GM11168 (cell line): ENCODE data around the gene CCDC183.
"Not testable (repeated sequence)": the region's sequence is repeated elsewhere in the genome, so short reads cannot be mapped to it uniquely, and the experiment has no call there.

Experiments used
- in situ Hi-C: fragments of 300-500 bp; cut with MboI; formaldehyde crosslinking; loops from one replicate; pipeline ENCODE4 v1.12.0; 2022; ENCODE audit warnings: low sequenced_read_pairs; ENCODE audit not compliant: unreplicated experiment

The CCDC183 gene

DNA sequence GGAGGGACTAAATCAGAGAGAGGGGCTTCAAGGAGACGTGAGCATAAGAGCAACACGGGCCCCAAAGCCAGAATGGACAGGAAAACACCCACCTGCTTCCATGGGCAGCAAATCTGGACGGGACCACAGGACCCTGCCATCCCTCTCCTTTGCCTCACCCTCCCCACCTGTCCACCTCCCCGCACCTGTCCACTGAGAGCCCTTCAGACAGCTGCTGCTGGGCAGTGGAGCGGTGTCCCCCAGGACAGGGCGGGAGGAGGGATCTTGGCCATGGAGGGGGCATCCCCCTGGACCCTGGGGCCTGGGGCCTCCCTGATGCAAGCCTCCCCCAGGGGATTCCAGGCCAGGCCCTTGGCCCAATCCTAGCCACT is 2.6 kb downstream of the CCDC183 start:
- in situ Hi-C loops, result no loop called here

DNA sequence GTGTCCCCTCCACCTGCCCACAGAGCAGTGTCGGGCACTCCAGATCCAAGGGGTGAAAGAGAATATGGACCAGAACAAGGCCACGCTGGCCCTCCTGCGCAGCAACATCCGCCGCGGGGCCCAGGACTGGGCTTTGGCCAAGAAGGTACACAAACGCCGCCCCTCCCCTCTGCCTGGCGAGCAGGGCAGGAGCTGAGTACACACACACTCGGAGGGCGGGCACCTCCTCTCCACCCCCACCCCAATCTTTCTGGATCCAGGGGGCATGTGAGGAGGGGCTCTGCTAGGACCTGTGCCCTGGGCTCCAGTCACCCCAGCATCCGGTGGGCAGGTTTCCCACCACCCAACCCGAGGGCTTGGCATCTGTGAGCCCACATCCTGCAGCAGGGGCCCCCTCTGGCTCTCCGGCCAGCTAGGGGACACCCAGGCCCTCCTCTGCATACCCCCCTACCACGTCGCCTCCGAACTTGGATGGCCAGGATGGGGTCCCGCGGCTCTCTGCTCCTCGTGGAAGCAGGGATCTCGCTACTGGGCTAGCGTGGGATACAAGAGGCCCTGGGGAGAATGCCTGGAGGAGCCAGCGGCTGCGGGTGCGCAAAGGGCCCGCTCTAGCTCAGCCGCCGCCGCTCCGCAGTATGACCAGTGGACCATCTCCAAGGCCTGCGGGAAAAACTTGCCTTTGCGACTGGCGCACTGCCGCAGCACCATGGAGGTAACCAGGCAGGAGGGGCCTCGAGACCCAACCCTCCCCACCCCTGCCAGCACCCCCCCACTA is 3.1 kb downstream of the CCDC183 start:
- in situ Hi-C loops, result no loop called here

DNA sequence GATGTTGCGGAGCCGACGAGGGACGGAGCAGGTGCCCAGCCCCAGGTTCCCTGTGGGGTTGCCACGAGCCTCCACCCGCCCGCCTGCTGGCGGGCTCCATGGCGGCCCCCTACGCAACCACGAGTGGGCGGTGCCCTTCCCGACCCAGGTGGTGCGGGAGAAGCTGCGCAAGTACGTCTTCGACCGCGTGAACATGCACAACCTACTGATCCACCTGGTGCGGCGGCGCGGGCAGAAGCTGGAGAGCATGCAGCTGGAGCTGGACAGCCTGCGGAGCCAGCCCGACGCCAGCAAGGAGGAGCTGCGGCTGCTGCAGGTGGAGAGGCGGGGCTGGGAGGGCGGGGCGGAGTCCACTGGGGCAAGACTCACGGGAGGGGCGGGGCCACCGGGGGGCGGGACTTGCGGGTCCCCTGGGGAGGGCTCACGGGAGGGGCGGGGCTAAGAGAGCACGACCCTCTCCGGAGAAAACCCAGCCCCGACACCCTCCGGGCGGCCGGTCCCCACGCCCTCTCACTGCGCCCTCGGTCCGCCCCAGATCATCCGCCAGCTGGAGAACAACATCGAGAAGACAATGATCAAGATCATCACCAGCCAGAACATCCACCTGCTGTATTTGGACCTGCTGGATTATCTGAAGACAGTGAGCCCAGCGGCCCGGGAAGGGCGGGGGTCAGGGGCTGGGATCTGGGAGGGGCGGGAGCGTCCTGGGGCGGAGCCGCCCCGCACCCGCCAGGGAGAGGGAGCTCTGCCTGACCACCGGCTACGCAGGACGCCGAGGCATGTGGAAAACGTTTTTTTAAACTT is 3.9 kb downstream of the CCDC183 start:
- in situ Hi-C loops, result no loop called here

DNA sequence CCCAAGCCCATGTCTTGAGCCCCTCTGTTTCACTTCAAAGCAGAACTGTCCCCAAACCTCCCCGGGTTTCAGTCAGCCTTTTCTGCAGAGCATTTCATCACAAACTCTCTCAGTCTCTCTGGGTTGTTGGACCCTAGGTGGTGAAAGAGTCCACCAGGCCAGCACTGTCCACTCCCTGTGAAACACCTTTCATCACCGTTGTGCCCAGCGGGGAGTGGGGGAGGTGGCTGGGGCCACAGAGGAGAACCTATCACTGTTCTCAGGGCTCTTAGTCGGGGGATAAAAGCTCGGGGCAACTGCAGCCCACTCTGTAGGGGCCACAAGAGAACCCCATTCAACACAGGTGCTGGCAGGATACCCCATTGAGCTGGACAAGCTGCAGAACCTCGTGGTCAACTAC is 6.2 kb downstream of the CCDC183 start:
- in situ Hi-C loops, result no loop called here

DNA sequence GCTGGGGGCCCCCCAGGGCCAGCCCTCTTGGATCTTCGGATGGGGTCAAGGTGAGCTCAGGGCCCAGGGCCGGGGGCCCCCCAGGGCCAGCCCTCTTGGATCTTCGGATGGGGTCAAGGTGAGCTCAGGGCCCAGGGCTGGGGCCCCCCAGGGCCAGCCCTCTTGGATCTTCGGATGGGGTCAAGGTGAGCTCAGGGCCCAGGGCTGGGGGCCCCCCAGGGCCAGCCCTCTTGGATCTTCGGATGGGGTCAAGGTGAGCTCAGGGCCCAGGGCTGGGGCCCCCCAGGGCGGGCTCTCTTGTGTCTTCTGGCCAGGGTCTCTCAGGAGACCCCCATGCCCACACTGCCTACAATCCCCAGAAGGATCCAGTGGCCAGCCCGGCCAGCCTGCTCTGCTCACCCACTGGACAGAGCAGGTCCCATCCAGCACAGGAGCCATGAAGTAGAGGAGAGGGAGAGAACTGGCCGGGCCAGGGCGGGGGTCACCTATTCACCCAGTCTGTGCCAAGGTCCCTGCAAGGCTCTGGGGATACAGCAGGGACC is 6.9 kb downstream of the CCDC183 start:
- in situ Hi-C loops, result not testable (repeated sequence)

DNA sequence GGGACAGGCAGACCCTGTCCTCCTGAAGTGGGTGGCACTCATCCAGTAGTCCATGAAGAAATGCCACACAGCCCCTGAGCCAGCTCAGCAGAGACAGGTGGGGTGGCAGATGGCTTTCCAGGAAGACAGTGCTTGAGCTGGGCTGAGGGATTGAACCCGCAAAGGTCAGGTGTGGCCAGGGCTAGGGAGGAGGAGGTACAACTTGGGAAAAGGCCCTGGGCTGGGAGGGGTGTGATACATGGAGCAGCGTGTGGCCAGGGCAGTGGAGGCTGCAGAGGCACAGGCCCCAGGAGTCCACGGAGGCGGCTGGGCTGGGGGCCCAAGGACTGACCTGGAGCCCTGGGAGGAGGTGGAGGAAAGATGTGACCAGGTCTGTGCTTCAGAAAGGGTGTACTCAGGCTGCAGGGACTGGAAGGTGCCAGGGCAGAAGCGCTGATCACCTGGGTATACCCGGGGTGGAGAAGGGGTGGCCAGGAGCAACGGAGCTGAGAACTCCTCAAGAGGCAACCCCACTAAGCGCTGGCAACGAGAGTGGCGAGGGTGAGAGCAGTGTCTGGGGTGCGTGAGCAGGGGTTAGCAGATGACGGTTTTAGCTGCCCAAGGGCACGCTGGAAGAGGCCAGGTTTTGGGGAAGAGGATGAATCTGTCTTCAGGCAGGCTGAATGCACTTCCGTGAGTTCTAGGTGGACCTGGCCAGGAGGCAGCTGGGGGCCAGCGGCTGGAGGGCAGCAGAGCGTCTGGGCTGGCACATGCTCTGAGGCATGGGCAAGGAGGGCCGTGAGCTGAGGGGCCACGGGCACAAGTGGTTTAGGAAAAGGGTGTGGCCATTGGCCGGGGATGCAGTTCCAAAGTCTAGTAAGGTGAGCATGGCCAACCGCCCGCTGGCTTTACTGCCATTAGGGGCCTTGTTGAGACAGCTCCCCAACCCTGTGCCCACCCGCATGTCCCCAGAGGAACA is 7.7 kb downstream of the CCDC183 start:
- in situ Hi-C loops, result no loop called here

DNA sequence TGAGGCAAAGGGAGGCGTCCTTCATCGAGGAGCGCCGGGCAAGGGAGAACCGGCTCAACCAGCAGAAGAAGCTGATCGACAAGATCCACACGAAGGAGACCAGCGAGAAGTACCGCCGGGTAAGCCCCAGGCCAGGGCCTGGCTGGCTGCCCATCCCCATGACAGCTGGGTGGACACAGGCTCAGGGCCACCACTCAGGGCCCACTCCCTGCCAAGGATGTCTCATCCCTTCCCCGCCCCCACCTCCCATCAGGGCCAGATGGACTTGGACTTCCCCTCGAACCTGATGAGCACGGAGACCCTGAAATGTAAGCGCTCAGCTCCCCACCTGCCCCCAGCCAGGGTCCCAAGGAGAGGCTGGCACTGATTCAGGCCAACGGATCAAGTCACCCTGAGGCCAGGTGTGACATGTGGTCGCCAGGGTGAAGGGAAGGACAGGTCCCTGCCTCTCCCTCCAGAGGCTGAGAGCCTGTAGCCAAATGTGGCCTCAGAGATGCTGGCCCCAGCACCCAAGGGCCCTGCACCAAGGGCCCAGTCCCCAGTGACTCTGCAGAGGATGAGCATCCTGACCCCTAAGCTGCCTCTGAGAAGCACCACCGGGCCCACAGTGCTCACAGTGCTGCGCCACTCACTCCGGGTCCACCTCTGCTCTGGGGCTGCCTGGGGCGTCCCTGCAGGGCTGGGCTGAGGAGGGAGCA is 8.5 kb downstream of the CCDC183 start:
- in situ Hi-C loops, result no loop called here

DNA sequence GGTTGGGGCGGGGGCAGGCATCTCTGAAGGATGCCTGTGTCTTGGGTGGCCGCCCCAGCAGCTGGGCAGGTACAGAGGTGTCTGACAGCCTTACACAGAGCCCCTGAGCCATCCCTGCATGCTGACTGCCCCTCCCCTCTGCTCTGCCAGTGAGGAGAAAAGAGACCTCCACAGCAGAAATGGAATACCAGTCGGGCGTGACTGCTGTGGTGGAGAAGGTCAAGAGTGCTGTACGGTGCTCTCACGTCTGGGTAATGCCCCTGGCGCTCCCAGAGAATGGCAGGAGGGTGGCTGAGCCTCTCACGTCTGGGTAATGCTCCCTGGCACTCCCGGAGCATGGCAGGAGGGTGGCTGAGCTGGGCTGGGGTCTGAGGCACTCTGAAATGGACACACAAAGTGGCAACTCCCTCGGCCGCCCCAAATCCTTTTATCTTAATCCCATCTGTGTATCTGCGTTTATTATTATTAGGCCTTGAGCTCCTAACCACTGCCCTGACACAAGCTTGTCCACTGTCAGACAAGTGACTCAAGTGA is 9.1 kb downstream of the CCDC183 start:
- in situ Hi-C loops, result no loop called here

DNA sequence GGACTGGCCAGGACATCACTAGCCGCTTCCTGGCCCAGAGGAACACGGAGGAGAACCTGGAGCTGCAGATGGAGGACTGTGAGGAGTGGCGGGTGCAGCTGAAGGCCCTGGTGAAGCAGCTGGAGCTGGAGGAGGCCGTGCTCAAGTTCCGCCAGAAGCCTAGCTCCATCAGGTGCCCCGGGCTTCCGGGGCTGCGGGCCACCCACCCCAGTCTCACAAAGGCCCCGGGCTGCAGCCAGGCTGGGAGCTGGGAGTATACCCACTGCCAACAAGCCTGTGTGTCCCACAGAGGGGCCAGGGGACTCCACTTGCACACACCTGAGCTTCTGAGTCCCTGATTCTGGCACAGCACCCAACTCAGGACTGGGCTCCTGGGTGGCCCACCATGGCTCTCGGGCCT is 9.9 kb downstream of the CCDC183 start:
- in situ Hi-C loops, result no loop called here

DNA sequence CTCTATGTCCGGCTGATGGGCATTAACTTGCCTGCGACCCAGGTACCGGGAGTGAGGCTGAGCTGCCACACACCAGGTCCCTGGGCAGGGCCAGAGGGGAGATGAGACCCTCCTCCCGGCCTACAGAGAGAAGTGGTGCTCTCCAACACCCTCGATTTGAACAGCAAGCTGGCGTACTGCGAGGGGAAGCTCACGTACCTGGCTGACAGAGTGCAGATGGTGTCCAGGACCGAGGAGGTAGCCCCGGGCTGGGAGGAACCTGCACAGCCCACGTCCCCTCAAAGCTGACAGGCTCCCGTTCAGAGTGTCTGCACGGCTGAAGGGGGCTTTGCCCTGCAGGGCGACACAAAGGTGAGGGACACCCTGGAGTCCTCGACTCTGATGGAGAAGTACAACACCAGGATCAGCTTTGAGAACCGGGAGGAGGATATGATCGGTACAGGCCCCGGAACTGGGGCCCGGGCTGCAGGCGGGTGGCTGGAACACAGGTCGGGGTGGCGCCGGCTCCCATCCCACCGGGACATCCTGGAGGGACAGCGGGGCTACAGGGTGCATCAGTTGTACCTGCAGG is 10.6 kb downstream of the CCDC183 start:
- in situ Hi-C loops, result no loop called here

DNA sequence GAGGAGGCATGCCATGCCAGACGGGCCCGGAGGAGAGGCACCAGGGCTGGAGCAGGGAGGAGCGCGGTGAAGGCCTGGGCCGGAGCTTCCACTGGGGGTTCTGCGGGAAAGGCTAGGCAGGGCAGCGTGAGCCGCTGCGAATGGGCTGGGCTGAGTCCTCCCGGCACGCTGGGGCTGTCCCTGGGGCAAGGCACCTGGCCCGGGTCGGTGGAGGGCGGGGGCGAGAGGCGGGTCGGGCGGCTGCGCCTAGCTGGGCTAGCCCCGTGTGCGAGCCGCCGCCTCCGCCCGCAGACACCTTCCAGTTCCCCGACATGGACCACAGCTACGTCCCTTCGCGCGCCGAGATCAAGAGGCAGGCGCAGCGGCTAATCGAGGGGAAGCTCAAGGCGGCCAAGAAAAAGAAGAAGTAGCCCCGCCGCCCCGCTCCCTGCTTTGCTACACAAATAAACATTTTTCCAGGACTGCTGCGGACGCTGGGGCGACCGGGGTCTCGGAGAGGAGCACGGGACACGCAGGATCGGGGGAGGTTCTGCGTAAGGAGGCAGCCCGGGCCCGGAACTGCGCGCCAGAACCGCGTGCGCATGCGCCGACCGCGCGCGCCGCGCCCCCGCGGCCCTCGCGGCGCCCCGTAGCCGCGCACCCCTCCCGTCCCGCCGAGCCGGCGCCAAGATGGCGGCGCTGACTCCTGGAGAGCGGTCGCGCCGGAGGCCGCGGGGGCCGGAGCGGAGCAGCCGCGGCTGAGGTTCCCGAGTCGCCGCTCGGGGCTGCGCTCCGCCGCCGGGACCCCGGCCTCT is 11.3 kb downstream of the CCDC183 start, which contains the start of gene RABL6:
TSS of gene RABL6 (plus strand) at position 668 of the 794 bp plus-strand sequence. CDS start 249 bp downstream, outside the sequence.
- in situ Hi-C loops, result no loop called here

DNA sequence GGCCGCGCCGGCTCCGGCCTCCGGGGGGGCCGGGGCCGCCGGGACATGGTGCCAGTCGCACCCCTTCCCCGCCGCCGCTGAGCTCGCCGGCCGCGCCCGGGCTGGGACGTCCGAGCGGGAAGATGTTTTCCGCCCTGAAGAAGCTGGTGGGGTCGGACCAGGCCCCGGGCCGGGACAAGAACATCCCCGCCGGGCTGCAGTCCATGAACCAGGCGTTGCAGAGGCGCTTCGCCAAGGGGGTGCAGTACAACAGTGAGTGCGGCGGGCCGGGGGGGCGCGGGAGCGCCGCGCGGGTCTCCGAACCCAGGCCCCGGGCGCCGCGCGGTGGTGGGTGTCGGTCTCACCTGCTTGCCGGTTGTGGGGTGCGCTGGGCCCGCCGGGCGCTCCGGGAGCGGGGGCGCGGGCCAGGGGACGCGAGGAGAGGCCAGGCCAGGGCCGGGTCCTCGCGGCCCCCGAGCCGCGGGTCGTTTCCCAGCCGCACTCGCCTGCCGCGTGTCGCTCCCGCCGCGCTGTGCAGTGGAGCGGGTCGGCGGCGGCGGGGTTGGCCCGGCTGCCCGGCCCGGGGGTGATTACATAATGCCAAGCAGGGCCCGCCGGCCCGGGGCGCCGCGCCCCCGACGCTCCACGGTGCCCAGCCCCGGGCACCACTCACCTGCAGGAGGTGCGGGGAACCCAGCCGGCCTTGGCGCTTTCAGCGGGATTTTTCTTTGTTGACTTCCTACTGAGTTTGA is 12.1 kb downstream of the CCDC183 start:
- in situ Hi-C loops, result no loop called here

DNA sequence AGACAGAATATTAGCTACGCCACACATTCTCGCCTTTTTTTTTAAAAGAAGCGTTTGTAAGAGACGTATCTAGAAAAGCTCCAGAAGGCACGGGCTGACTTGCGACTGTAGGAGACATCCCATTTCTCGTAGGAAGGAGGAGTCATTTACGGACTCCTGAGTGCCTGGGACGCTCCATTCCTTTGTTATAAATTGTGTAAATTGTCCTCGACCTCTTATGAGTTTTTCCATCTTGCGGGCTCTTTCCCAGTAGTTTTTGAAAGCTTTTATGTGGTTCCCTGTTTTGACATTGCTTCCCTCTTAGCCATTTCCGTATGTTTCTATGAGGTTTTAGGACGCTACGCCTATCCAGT is 12.6 kb downstream of the CCDC183 start:
- in situ Hi-C loops, result no loop called here

DNA sequence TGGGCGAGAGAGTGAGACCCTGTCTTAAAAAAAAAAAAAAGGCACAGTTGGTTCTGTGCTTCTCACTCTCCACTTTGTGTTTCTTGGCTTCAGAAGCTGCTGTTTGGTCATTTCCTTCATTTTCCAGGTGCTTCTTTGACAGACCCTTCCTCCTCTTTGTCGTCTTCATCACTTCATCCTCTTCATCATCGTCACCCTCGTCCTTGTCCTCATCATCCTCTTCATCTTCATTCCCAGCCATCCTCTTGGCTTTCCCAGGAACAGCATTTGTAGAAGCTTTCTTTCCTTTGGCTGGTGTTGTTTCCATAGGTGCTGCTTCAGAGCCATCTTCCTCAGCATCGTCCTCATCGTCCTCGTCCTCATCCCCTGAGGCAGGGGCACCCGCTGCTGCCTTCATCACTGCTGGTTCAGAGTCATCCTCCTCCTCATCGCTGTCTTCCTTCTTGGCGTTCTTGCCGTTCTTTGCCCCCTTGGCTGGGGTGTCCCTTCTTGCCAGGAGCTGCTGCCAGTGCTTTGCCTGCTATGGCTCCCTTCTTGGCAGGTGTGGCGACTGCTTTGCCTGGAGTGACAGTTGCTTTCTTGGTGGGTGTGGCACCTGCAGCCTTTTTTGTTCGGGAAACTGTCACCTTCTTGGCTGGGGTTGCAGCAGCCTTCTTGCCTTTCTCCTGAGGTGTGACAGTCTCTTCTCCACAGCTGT is 18.7 kb downstream of the CCDC183 start:
- in situ Hi-C loops, result no loop called here

DNA sequence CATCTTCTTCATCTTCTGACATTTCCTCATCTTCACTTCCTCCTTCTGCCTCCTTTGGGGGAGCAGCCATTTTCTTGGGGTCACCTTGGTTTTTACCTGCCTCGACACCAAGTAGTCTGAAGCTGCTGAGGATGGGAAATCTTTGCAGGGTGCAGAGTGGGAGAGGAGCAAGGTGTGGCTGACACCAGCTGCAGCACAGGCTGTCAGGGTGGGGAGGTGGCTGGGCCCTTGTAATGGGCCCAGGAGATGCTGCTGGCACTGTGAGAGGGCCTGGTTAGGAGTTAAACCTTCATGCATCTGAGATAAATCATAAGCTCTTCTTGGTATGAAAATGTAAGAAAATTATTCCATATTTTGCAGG is 19.3 kb downstream of the CCDC183 start:
- in situ Hi-C loops, result no loop called here

DNA sequence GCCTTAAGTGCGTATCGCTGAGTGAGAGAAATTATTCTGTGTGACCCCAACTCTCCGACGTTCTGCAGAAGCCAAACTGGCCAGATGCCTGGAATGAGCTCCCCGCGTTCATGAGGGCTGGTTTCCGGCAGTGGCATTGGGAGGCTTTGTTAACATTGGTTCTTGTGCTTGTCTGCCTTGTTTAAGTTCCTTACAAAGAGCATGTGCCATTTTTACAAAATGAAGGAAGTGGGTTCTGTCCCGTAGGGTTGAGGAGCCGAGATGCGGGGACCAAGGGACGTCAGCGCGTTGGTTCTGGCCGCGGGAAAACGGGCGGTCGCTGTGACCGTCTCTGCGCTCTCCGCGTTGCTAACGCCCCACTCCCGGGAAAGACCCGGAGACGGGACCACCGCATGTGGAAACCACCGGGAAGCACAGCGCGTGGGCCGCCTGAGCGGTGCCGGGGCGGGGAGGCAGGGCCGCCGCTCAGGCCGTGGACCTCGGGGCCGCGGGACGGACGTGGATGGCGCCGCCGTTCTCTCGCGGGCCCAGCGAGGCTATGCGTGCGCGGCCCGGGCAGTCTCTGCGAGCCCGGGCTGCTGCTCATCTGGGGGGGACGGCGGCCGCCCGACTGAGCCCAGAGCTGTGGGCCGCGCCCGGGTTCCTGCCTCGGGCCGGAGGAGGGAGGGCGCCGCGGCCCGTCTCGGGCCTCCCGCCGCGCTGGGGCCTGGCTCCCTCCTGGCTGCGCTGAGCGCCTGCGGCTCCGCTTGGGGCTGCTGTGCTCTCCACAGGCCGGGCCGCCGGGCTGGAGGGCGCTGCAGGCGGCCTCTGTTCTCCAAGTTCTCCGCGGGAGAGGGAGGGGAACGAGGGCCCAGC is 25.1 kb downstream of the CCDC183 start:
- in situ Hi-C loops, result no loop called here
